Thyroid gland (tissue), 4 donors: ENCODE data around the gene MYO16. TPM values are rescaled to one million over a fixed set of nuclear protein-coding genes. Genes with fewer than 3 reads are reported as not detected.

Experiments used
- DNase-seq, 2 donors: peaks; one replicate each; pipeline ENCODE4 v3.0.0-alpha.2; 2019
- H3K27ac ChIP-seq, 3 donors: fragments of 200-600 bp; sonication (generic); 1 replicate in 2 of 3; 2 replicates in 1 of 3; pipeline ENCODE4 v1.5.1; 2016 to 2019; ENCODE audit warnings: mild to moderate bottlenecking in 1 of 3, moderate library complexity in 1 of 3
- H3K27me3 ChIP-seq: fragments of 200-600 bp; sonication (generic); one replicate; pipeline ENCODE4 v1.5.1; 2019
- H3K36me3 ChIP-seq, 2 donors: fragments of 200-600 bp; sonication (generic); one replicate each; pipeline ENCODE4 v1.5.1; 2016 to 2019
- H3K4me1 ChIP-seq, 2 donors: fragments of 200-600 bp; sonication (generic); one replicate each; pipeline ENCODE4 v1.5.1; 2017 to 2019
- H3K4me3 ChIP-seq, 3 donors: fragments of 200-600 bp; sonication (generic); replicated peaks in 1 of 3; 1 replicate in 2 of 3; 2 replicates in 1 of 3; pipeline ENCODE4 v1.5.1; 2016; ENCODE audit warnings: mild to moderate bottlenecking in 1 of 3
- H3K9me3 ChIP-seq: fragments of 200-600 bp; sonication (generic); one replicate; pipeline ENCODE4 v1.5.1; 2017
- CTCF ChIP-seq, 6 experiments: fragments of 200-600 bp in 3 of 6; fragments of 450-650 bp in 3 of 6; sonication (generic) in 3 of 6; IDR thresholded peaks; one replicate each; pipeline ENCODE4 v1.5.1; 2016 to 2019; ENCODE audit warnings: antibody characterized with exemption in 6 of 6, mild to moderate bottlenecking in 2 of 6, inconsistent platforms in 1 of 6, moderate library complexity in 1 of 6
- POLR2A ChIP-seq, 2 donors: fragments of 450-650 bp; IDR thresholded peaks; one replicate each; pipeline ENCODE4 v1.6.1; 2017; ENCODE audit warnings: antibody characterized with exemption in 2 of 2, mild to moderate bottlenecking in 2 of 2, moderate library complexity in 1 of 2
- WGBS, 2 donors: methylation state at CpG; one replicate each; pipeline ENCODE4 v1.1.5; 2017; 5-methylcytosine and 5-hydroxymethylcytosine counted together
- intact Hi-C: fragments of 100-400 bp; cut with DNase I; formaldehyde crosslinking; loops from one replicate; pipeline ENCODE4 v1.15.1; 2023
- total RNA-seq, 4 donors: library from RNA; depleted of rRNA; stranded (reverse); fragments of >200 nt; gene quantifications; one replicate each; pipeline ENCODE4 v1.2.3, GENCODE V29; 2016

Gene MYO16
- total RNA-seq, 4 donors from 2014 or later, result 0.10 to 0.13 (median 0.13) TPM; not detected in 1

- Histone ChIP-seq H3K27me3 (no peaks in the 10 kb centered on the region), H3K9me3 (no peaks in the 10 kb centered on the region), H3K4me3 (no peak overlapping the region), H3K27ac (no peak overlapping the region), H3K36me3 (no peaks in the 10 kb centered on the region), H3K4me1 (no peaks in the 10 kb centered on the region)
- 13 to 17% methylated on average over 7 of the region's 7 CpGs for WGBS, 2 donors
- no peak for DNase-seq
- intact Hi-C loops, result loop anchor here (10.0 kb wide), 2 partner anchors 823 to 1163 kb away; partner anchors contain the start of gene IRS2
- TF ChIP-seq CTCF (IDR thresholded peaks at IDR 0.05) (peak; percentile 65 to 88 (median 80)), POLR2A (IDR thresholded peaks at IDR 0.05) (no peak)
These were observed 332.2 kb downstream of the MYO16 start for GRCh38 chr13:108961542-108962125.

GRCh38 chr13:108962654-108963053, 333.2 kb downstream of the MYO16 start:
- no peak for DNase-seq
- Histone ChIP-seq H3K27me3 (no peaks in the 10 kb centered on the region), H3K27ac (no peak overlapping the region), H3K9me3 (no peaks in the 10 kb centered on the region), H3K4me1 (no peaks in the 10 kb centered on the region), H3K36me3 (no peaks in the 10 kb centered on the region), H3K4me3 (no peak overlapping the region)
- TF ChIP-seq POLR2A (IDR thresholded peaks at IDR 0.05), result no peak
- TF ChIP-seq CTCF (IDR thresholded peaks at IDR 0.05), result no peak
- intact Hi-C loops, result loop anchor here (10.0 kb wide), 2 partner anchors 822 to 1162 kb away; partner anchors contain the start of gene IRS2

- WGBS, 2 donors, result 91 to 93% methylated on average over 3 of the region's 3 CpGs
- Histone ChIP-seq H3K9me3 (no peaks in the 10 kb centered on the region), H3K36me3 (no peaks in the 10 kb centered on the region), H3K27ac (no peak overlapping the region), H3K4me3 (no peak overlapping the region), H3K27me3 (no peaks in the 10 kb centered on the region), H3K4me1 (no peaks in the 10 kb centered on the region)
- DNase-seq, result no peak
- TF ChIP-seq POLR2A (IDR thresholded peaks at IDR 0.05) (no peak), CTCF (IDR thresholded peaks at IDR 0.05) (no peak)
- intact Hi-C loops, result loop anchor here (10.0 kb wide), 2 partner anchors 821 to 1161 kb away; partner anchors contain the start of gene IRS2
These were observed 333.9 kb downstream of the MYO16 start for GRCh38 chr13:108963276-108963810.

- TF ChIP-seq CTCF (IDR thresholded peaks at IDR 0.05), result no peak
- TF ChIP-seq POLR2A (IDR thresholded peaks at IDR 0.05), result no peak
- WGBS, 2 donors, result 82 to 84% methylated on average over 10 of the region's 10 CpGs
- Histone ChIP-seq H3K4me3 (no peak overlapping the region), H3K9me3 (no peaks in the 10 kb centered on the region), H3K27ac (no peak overlapping the region), H3K27me3 (no peaks in the 10 kb centered on the region), H3K36me3 (no peaks in the 10 kb centered on the region), H3K4me1 (no peaks in the 10 kb centered on the region)
- DNase-seq, result no peak
- intact Hi-C loops, result loop anchor here (10.0 kb wide), 2 partner anchors 821 to 1161 kb away; partner anchors contain the start of gene IRS2
These were observed 334.6 kb downstream of the MYO16 start for GRCh38 chr13:108963846-108964600.

- intact Hi-C loops, result loop anchor here (10.0 kb wide), 2 partner anchors 820 to 1160 kb away; partner anchors contain the start of gene IRS2
- Histone ChIP-seq H3K9me3 (no peaks in the 10 kb centered on the region), H3K27me3 (no peaks in the 10 kb centered on the region), H3K36me3 (no peaks in the 10 kb centered on the region), H3K4me3 (no peak overlapping the region), H3K4me1 (no peaks in the 10 kb centered on the region), H3K27ac (no peak overlapping the region)
- TF ChIP-seq CTCF (IDR thresholded peaks at IDR 0.05) (no peak), POLR2A (IDR thresholded peaks at IDR 0.05) (no peak)
- WGBS, 2 donors, result 89 to 90% methylated on average over 7 of the region's 7 CpGs
- no peak for DNase-seq
These were observed 335.2 kb downstream of the MYO16 start for GRCh38 chr13:108964606-108965005.
